Panc1 (cell line): ENCODE measurements around the gene ISG20L2. TPM values are rescaled to one million over a fixed set of nuclear protein-coding genes. Genes with fewer than 3 reads are reported as not detected.

Experiments
- ATAC-seq: fragments of 200-7000 bp; cut with Tn5 transposase; 2 replicates; pipeline ENCODE4 v1.9.1; 2020; ENCODE audit warnings: mild to moderate bottlenecking, moderate library complexity
- BruUV-seq: library from RNA; stranded (reverse); fragments of 400-500 nt; replicated peaks from 2 replicates; lab custom pipeline; 2021; lab: Mats Ljungman, UMichigan
- CTCF ChIA-PET: fragments of 300-600 bp; sonication (Branson Sonifier 250); formaldehyde crosslinking; loops from one replicate; lab custom pipeline; 2022; ENCODE audit warnings: antibody characterized with exemption; lab: Charles Lee
- POLR2A ChIA-PET: fragments of 300-600 bp; sonication (Branson Sonifier 250); formaldehyde crosslinking; loops from one replicate; lab custom pipeline; 2022; ENCODE audit warnings: antibody characterized with exemption; lab: Charles Lee
- DNase-seq: peaks from one replicate; pipeline ENCODE4 v3.0.0-alpha.2; 2010; ENCODE audit warnings: low read depth, low spot score
- H3K27ac ChIP-seq: 2 replicates; pipeline ENCODE4 v1.5.1; 2011; ENCODE audit warnings: mild to moderate bottlenecking, low read length, inconsistent platforms
- H3K27me3 ChIP-seq: fragments of 200-500 bp; sonication (Bioruptor generic); 2 replicates; pipeline ENCODE4 v1.6.0; 2014; ENCODE audit warnings: low read length, inconsistent platforms; ENCODE audit not compliant: control insufficient read depth, insufficient read depth
- H3K36me3 ChIP-seq: fragments of 200-500 bp; sonication (Bioruptor generic); 2 replicates; pipeline ENCODE4 v1.5.1; 2014; ENCODE audit warnings: inconsistent platforms, mild to moderate bottlenecking, low read length, moderate library complexity; ENCODE audit not compliant: control insufficient read depth, insufficient read depth
- H3K4me1 ChIP-seq: 2 replicates; pipeline ENCODE4 v1.5.1; 2011; ENCODE audit warnings: inconsistent platforms, mild to moderate bottlenecking, low read length, moderate library complexity; ENCODE audit not compliant: control insufficient read depth, insufficient read depth
- H3K4me3 ChIP-seq, 2 experiments: 2 replicates each; pipeline ENCODE4 v1.5.1; 2011 to 2012; ENCODE audit warnings: low read depth in 2 of 2, low read length in 2 of 2, mild to moderate bottlenecking in 2 of 2, inconsistent platforms in 1 of 2, moderate library complexity in 1 of 2
- H3K9me3 ChIP-seq: fragments of 200-500 bp; sonication (Bioruptor generic); 2 replicates; pipeline ENCODE4 v1.5.1; 2014; ENCODE audit warnings: low read depth, mild to moderate bottlenecking, inconsistent platforms, low read length, moderate library complexity; ENCODE audit not compliant: control insufficient read depth, insufficient read depth
- POLR2AphosphoS5 ChIP-seq: IDR thresholded peaks from 2 replicates; pipeline ENCODE4 v1.6.1; 2012; ENCODE audit warnings: mild to moderate bottlenecking, low read depth, low read length, moderate library complexity
- SIN3A ChIP-seq: IDR thresholded peaks from 2 replicates; pipeline ENCODE4 v1.6.1; 2012; ENCODE audit warnings: low read depth, mild to moderate bottlenecking, low read length, moderate library complexity, borderline replicate concordance; ENCODE audit not compliant: insufficient read depth
- TCF7L2 ChIP-seq: IDR thresholded peaks from 2 replicates; pipeline ENCODE4 v1.6.1; 2011; ENCODE audit warnings: mild to moderate bottlenecking, low read depth, low read length, inconsistent platforms
- in situ Hi-C: cut with HindIII; loops from 2 replicates; pipeline ENCODE4 v1.10.0; 2016; ENCODE audit warnings: low sequenced_read_pairs, low pct_unique_long_range_greater_than_20kb
- intact Hi-C: fragments of 100-400 bp; cut with micrococcal nuclease; formaldehyde crosslinking; loops from one replicate; pipeline ENCODE4 v1.10.0; 2022; ENCODE audit not compliant: unreplicated experiment
- total RNA-seq: library from RNA; stranded (reverse); gene quantifications from one replicate; pipeline ENCODE4 v1.2.1, GENCODE V29; 2021; ENCODE audit not compliant: unreplicated experiment
- TF ChIP-seq, protein P1 (sequence below): fragments of 450-650 bp; IDR thresholded peaks from 2 replicates; pipeline ENCODE4 v1.5.1; 2017; ENCODE audit warnings: mild to moderate bottlenecking
- TF ChIP-seq, protein P2 (sequence below), 2 experiments: IDR thresholded peaks; 2 replicates each; pipeline ENCODE4 v1.6.1; 2011 to 2012; ENCODE audit warnings: low read depth in 2 of 2, control low read depth in 1 of 2, low read length in 1 of 2, mild to moderate bottlenecking in 1 of 2, moderate library complexity in 1 of 2; ENCODE audit not compliant: insufficient read depth in 1 of 2

The ISG20L2 gene
- total RNA-seq, 1 experiment from 2014 or later: 40.6 TPM

DNA sequence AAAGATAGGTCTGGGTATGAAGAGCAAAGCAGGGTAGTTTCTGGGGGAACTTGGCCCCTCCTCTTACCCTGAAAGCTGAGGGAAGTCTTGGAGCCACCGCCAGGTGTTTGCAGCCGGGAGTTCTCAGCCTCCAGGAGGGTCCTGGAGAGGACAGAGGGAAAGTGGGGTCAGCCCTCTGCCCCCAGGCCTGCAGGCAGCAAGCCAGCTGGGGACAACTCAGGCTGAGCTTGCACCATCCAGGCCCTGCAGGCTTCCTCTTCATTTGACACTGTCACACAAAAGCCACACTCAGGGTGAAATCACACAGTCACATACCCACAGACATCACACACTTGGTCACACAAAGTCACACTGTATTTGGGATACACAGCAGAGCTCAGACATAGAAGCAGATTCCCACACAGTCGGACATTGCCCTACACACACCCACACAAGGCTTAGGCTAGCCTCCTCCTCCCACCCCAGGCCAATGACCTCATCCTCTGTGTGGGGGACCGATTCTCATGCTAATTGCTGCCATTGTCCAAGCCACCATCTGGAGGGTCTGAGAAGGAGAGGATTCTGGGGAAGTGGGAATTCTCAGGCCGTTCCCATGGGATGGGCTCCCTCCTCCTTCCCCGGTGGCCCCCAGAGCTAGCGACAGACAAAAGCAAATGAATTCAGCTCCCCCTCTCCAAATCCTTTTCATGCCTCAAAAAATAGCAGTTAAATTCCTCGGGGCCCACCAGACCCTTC, 55.0 kb downstream of the ISG20L2 start:
- BruUV-seq: no TSS peak
- Histone ChIP-seq H3K27ac (no peak overlapping the region), H3K9me3 (no peaks in the 10 kb centered on the region), H3K36me3 (no peaks in the 10 kb centered on the region), H3K4me1 (peaks cover 23% of the 10 kb centered on the region), H3K27me3 (no peaks in the 10 kb centered on the region), H3K4me3 (no peak overlapping the region)
- no peak for TF ChIP-seq POLR2AphosphoS5
- TF ChIP-seq, protein P1, sequence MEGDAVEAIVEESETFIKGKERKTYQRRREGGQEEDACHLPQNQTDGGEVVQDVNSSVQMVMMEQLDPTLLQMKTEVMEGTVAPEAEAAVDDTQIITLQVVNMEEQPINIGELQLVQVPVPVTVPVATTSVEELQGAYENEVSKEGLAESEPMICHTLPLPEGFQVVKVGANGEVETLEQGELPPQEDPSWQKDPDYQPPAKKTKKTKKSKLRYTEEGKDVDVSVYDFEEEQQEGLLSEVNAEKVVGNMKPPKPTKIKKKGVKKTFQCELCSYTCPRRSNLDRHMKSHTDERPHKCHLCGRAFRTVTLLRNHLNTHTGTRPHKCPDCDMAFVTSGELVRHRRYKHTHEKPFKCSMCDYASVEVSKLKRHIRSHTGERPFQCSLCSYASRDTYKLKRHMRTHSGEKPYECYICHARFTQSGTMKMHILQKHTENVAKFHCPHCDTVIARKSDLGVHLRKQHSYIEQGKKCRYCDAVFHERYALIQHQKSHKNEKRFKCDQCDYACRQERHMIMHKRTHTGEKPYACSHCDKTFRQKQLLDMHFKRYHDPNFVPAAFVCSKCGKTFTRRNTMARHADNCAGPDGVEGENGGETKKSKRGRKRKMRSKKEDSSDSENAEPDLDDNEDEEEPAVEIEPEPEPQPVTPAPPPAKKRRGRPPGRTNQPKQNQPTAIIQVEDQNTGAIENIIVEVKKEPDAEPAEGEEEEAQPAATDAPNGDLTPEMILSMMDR: no peak
- TF ChIP-seq SIN3A: no peak
- TF ChIP-seq TCF7L2: no peak
- TF ChIP-seq, protein P2, sequence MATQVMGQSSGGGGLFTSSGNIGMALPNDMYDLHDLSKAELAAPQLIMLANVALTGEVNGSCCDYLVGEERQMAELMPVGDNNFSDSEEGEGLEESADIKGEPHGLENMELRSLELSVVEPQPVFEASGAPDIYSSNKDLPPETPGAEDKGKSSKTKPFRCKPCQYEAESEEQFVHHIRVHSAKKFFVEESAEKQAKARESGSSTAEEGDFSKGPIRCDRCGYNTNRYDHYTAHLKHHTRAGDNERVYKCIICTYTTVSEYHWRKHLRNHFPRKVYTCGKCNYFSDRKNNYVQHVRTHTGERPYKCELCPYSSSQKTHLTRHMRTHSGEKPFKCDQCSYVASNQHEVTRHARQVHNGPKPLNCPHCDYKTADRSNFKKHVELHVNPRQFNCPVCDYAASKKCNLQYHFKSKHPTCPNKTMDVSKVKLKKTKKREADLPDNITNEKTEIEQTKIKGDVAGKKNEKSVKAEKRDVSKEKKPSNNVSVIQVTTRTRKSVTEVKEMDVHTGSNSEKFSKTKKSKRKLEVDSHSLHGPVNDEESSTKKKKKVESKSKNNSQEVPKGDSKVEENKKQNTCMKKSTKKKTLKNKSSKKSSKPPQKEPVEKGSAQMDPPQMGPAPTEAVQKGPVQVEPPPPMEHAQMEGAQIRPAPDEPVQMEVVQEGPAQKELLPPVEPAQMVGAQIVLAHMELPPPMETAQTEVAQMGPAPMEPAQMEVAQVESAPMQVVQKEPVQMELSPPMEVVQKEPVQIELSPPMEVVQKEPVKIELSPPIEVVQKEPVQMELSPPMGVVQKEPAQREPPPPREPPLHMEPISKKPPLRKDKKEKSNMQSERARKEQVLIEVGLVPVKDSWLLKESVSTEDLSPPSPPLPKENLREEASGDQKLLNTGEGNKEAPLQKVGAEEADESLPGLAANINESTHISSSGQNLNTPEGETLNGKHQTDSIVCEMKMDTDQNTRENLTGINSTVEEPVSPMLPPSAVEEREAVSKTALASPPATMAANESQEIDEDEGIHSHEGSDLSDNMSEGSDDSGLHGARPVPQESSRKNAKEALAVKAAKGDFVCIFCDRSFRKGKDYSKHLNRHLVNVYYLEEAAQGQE (IDR thresholded peaks at IDR 0.05; ENCODE audit: insufficient read depth in 1 of 2, low read depth in 2 of 2, low read length in 1 of 2): no peak
- intact Hi-C loops: no loop called here
- ATAC-seq (no peak), DNase-seq (no peak)
- in situ Hi-C loops: no loop called here
- ChIA-PET POLR2A (no interaction called here), CTCF (interaction anchor here (1.0 kb wide), 1 partner anchor 16 kb away, joined by 4 read pairs; no protein-coding TSS in a partner anchor)

Other genes with a start within 250 kb of the ISG20L2 start
- gene MEF2D, start 228.0 kb downstream of the ISG20L2 start, total RNA-seq: 30.9 TPM
- gene IQGAP3, start 156.2 kb downstream of the ISG20L2 start, total RNA-seq: 25.6 TPM
- not detected for gene TTC24, start 149.0 kb downstream of the ISG20L2 start, total RNA-seq
- gene NAXE, start 137.0 kb downstream of the ISG20L2 start, total RNA-seq: 211 TPM
- 44.4 TPM for gene GPATCH4, start 127.3 kb downstream of the ISG20L2 start, total RNA-seq
- 0.21 TPM for gene HAPLN2, start 109.4 kb downstream of the ISG20L2 start, total RNA-seq
- gene BCAN, start 86.6 kb downstream of the ISG20L2 start, total RNA-seq: 0.57 TPM
- gene NES, start 51.4 kb downstream of the ISG20L2 start, total RNA-seq: 56.3 TPM
- 1,115 TPM for gene CRABP2, start 23.2 kb downstream of the ISG20L2 start, total RNA-seq
- 32.8 TPM for gene METTL25B, start 297 bp downstream of the ISG20L2 start, total RNA-seq
- gene MRPL24, start 12.3 kb upstream of the ISG20L2 start, total RNA-seq: 80.4 TPM
- 325 TPM for gene HDGF, start 22.9 kb upstream of the ISG20L2 start, total RNA-seq
- gene PRCC, start 38.8 kb upstream of the ISG20L2 start, total RNA-seq: 78.5 TPM
- gene SH2D2A, start 88.1 kb upstream of the ISG20L2 start, total RNA-seq: 0.69 TPM
- gene INSRR, start 130.4 kb upstream of the ISG20L2 start, total RNA-seq: not detected
- 0.21 TPM for gene NTRK1, start 132.1 kb upstream of the ISG20L2 start, total RNA-seq
- gene PEAR1, start 165.0 kb upstream of the ISG20L2 start, total RNA-seq: 16.1 TPM
- gene LRRC71, start 191.9 kb upstream of the ISG20L2 start, total RNA-seq: 0.77 TPM